ENCODE measurements around the gene CCDC177.

GRCh38 chr14:69586404-69586803, 11.7 kb upstream of the CCDC177 start:
- no peak for TF ChIP-seq CTCF (IDR thresholded peaks at IDR 0.05)
- no peak for TF ChIP-seq POLR2A (IDR thresholded peaks at IDR 0.05)

Measured in body of pancreas (tissue), 4 donors.